Stimulated activated CD4-positive, alpha-beta T cell treated with anti-CD3 and anti-CD28 coated beads, Interleukin-1b, Interleukin-23, amount 100 ng/mL, for 1 hour (primary cell): Measurements from ENCODE around the gene ABLIM2.

Source experiments
- DNase-seq, 2 donors: peaks; one replicate each; pipeline ENCODE4 v3.0.0-alpha.2; 2020; ENCODE audit warnings: low read depth in 2 of 2

Gene ABLIM2

DNA sequence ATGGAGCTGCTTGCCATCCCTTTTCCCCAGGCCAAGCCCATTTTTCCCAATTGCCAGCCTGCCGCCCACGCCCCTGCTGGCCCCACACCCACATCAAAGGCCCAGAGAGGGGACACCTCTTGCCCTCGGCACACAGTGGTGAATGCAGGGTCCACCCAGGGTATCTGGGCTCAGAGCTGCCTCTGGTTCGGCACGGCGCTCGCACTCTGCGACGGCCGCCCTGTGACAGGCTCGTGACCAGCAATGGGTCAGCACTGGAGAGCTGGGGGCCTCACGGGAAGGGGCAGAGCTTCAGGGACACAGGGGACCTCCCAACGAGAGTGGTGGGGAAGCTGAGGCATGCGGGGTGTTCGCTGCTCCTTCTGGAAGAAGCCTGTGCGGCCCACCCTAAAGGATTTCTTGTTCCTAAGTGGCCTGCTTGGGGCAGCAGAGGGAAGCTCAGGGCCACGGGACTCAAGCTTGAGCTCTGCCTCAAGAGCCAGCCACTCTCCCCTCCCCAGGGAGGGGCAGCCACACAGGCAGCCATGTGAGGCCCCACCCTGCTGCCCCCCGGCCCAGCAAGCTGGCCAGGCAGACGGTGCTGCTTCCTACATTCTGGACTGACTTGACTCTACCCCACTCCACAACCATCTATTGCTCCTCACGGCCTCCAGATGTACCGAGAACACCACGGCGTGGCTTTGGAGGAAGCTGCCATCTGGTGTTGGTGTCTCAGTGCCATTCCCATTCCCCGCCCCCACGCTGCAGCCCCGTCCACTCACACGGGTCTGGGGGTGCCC is 73.7 kb downstream of the ABLIM2 start:
- no peak for DNase-seq

- DNase-seq = no peak
Observed at GRCh38 chr4:8084031-8084660, 74.5 kb downstream of the ABLIM2 start.

DNA sequence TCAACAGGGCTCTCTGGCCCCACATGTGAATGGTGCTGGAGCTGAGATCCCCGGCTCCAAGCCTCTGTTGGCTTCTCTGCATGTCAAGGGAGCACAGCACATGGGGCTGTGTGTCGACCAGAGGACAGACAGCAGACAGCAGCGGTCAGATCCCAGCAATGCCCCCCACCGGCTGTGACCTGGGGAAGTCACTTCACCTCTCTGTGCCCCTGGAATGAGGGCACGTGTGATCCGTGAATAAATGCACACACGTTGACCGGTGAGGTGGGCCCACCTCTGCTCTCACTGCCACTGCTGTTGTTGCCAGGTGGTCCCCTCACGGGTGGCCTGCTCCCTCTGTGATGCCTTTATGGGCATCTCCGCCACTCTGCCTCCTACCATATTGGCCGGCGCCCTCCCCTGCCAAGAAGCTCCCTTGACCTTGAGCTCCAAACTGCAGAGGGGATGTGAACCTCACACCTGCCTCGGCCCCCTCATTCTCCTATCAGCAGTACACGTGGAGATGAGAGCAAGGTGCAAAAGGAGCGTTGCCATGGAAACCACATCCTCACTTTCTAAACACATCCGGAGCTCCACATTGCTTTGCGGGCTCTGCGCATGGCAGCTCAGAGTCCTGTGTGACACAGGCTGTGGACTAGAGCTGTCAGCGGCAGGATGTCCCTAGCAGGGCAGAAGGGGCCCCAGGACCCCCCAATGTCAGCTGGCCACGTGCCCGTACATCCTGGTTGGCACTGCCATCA is 75.4 kb downstream of the ABLIM2 start:
- no peak for DNase-seq

GRCh38 chr4:8082517-8083055 is 76.0 kb downstream of the ABLIM2 start:
- DNase-seq = no peak

GRCh38 chr4:8081621-8082516 is 76.7 kb downstream of the ABLIM2 start:
- no peak for DNase-seq

DNA sequence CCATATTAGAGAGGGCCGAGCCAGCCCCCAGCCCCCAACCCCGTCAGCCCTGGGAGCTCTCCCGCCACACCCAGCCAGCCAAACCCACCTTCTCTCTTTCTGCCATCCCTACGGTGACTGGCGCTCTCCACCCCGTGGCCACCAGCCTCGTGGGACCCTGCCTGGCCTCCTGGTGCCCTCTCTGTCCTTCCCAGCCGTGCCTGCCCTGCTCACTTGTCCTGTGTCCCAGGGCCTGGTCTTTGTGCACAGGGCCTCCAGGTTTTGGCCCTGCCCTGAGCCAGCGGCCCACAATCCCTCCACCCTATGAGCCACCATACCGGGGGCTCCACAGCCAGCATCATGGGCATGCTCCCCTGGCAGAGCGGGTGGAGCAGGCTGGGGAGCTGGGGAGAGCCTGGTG is 77.4 kb downstream of the ABLIM2 start:
- DNase-seq = no peak

- no peak for DNase-seq
Observed at GRCh38 chr4:8080754-8081065, 77.9 kb downstream of the ABLIM2 start.

- DNase-seq = no peak
Observed at GRCh38 chr4:8079916-8080753, 78.5 kb downstream of the ABLIM2 start.

GRCh38 chr4:8079031-8079885 is 79.4 kb downstream of the ABLIM2 start:
- no peak for DNase-seq

- DNase-seq = no peak
Observed at GRCh38 chr4:8078610-8079015, 80.0 kb downstream of the ABLIM2 start.

- DNase-seq = no peak
Observed at GRCh38 chr4:8078109-8078494, 80.5 kb downstream of the ABLIM2 start.

- no peak for DNase-seq
Observed at GRCh38 chr4:8077181-8078108, 81.2 kb downstream of the ABLIM2 start.

DNA sequence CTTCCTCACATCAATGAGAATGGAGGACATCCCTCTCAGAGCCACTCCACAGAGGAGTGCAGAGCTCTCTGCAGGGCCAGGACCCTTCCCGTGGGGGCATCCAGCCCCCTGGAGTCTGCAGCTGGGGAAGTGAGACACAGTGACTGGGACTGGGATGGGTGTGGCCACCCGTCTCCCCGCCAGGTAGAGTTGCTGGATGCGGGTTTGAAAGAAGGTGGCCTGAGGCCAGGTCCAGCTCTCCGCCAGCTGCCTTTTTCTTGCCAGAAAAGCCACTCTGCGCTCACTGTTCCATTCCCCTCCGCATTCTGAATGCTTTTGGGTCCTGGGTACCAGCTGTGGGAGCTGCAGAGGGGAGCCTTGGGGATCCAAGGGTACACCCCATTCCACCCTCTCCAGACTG is 82.6 kb downstream of the ABLIM2 start:
- DNase-seq = no peak

DNA sequence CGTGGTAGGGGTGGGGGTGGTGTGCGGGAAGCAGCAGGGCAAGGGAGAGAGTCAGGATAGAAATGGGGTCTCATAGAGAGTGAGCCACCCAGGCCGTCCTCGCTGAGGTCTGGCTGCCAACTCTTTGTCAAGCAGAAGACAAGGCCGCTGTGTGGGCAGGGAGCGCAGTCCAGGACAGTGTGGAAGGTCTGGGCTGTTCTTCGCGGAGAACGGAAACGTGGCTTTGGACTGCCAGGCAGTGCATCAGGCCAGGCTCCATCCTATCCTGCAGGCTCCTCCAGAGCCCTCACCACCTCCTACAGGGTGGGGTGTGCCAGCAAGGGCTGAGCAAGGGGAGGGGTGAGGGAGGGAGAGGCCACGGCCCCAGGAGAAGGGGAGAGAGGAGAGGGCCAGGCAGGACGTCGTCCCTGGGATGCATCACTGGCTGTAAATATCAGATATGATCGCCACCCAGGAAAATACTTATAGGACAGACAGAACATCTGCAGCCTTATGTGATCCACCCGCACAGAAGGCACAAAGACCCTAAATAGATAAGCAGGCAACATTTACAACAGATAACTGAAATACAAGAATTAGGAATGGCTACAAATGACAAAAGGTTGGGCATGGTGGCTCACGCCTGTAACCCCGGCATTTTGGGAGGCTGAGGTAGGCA is 85.3 kb downstream of the ABLIM2 start:
- no peak for DNase-seq

DNA sequence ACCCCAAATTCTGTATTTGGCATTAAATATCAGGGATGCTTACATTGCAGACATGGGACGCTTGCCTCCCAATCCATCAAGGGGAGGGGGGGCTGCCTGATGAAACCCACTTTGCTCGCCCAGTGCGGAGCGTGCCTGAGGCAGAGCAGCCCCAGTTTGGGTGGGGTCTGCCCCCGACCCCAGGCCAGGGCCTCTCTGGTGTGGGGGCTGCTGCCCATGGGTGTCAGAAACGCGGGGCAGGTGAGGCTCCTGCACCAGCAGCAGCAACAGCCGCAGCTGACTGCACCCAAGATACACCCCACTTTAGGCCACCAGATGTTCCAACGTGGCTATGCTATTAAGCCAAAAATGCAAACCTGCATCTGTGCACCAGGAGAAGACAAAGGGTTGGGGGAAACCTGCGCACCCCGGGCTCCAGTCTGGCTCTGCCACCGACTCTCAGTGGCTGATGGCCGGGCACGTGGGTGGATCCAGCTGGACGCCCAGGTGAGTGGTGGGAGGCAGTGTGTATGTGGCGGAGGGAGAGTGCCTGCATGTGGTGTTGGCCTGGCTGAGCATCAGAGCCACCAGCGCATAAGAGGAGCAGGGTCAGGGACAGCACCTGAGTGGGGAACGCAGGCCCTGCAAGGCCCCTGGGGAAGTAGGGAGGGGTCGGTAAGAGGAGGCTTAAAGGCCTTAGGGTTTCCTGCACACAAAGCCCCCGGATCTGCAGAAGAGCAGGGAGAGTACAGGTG is 86.2 kb downstream of the ABLIM2 start:
- DNase-seq = no peak

- DNase-seq = no peak
Observed at GRCh38 chr4:8071766-8072165, 86.8 kb downstream of the ABLIM2 start.
